ENCODE results near the gene DDX55.
"Not testable (repeated sequence)": the region's sequence is repeated elsewhere in the genome, so short reads cannot be mapped to it uniquely, and the experiment has no call there.

DDX55 gene

DNA sequence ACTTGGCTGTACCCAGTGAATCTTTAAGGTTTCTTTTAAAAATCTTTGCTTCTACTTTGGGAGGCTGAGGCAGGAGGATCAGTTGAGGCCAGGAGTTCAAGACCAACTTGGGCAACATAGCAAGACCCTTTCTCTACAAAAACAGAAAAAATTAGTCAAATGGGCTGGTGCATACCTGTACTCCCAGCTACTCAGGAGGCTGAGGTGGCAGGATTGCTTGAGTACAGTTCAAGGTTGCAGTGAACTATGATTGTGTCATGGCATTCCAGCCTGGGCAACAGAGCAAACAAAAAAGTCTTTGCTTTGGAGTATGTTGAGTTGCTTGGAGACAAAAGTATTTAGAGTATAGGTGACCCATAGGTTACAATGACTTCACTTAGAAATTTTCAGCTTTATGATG is 6.2 kb upstream of the DDX55 start:
- Mint-ChIP-seq H3K27me3 (no peaks in the 10 kb centered on the region), H3K4me3 (no peak overlapping the region), H3K9me3 (no peaks in the 10 kb centered on the region), H3K4me1 (peaks cover 25% of the 10 kb centered on the region), H3K36me3 (peaks cover 49% of the 10 kb centered on the region), H3K27ac (no peak overlapping the region)
- CTCF ChIA-PET: no interaction called here
- no peak for DNase-seq

DNA sequence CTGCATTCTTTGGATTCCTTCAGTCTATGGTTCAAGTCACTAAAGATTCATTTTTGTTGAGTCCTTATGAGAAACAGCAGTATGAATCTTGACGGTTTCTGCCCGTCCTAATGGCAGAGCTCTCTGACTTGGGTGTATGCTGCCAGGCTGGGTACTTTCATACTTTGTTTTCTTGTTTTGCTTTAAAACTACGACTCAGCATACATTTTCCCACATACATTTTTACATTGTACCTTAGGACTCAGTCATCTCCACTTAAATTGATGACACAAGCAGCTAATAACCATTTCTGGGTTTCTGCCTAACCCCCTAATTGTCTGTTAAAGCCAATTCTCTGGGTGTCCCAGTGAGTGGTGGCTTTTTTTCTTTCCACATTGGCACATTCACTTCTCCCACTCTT is 4.8 kb upstream of the DDX55 start:
- CTCF ChIA-PET: no interaction called here

DNA sequence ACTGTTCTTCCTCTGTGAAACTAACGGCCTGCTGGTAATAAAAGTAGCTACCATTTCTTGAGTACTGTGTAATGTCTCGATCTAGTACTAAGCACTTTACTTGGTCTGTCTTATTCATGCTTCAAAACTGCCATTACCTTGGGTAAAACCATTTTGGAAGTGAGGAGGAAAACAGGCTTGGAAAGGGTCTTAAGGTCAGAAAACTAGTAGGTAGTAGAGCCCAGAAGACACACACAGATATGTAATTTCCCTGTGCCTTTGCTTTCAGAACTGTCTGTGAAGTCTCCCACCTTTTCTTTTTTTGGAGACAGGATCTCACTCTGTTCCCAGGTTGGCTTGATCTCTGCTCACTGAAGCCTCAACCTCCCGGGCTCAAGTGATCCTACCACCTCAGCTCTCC is 3.4 kb upstream of the DDX55 start:
- Mint-ChIP-seq H3K4me1 (peaks cover 30% of the 10 kb centered on the region), H3K9me3 (no peaks in the 10 kb centered on the region), H3K36me3 (peaks cover 44% of the 10 kb centered on the region), H3K4me3 (no peak overlapping the region), H3K27ac (peak overlapping the region; percentile 25), H3K27me3 (no peaks in the 10 kb centered on the region)
- DNase-seq: no peak
- CTCF ChIA-PET: no interaction called here

More for the DNA sequence above, 4.8 kb upstream of the DDX55 start:
- peaks cover 25% of the 10 kb centered on the region for H3K4me1 Mint-ChIP-seq
- peaks cover 46% of the 10 kb centered on the region for H3K36me3 Mint-ChIP-seq
- no peaks in the 10 kb centered on the region for H3K27me3 Mint-ChIP-seq
- no peaks in the 10 kb centered on the region for H3K9me3 Mint-ChIP-seq
- no peak for DNase-seq
- H3K4me3 Mint-ChIP-seq: no peak overlapping the region
- H3K27ac Mint-ChIP-seq: peak overlapping the region; percentile 52

DNA sequence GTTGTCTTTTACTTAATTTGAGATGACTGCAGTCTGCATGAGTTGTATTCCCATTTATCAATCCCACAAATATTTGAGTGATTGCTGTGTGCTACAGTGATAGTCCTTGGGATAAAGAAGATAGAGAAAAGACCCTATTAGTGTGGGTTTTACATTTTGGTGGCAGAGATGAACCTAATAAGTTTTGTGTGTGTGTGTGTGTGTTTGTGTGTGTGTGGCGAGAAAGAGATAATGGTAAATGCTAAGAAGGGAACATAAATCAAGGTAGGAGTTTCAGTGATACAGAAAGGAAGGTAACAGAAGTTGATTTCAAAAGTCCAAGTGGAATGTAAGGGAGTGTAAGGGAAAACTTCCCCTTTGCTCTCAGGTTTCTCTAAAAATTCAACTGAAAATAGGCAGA is 2.6 kb upstream of the DDX55 start:
- CTCF ChIA-PET: no interaction called here
- no peak for DNase-seq
- Mint-ChIP-seq H3K27me3 (no peaks in the 10 kb centered on the region), H3K36me3 (peaks cover 45% of the 10 kb centered on the region), H3K4me3 (peak overlapping the region; percentile 48), H3K27ac (no peak overlapping the region), H3K9me3 (no peaks in the 10 kb centered on the region), H3K4me1 (peaks cover 33% of the 10 kb centered on the region)

DNA sequence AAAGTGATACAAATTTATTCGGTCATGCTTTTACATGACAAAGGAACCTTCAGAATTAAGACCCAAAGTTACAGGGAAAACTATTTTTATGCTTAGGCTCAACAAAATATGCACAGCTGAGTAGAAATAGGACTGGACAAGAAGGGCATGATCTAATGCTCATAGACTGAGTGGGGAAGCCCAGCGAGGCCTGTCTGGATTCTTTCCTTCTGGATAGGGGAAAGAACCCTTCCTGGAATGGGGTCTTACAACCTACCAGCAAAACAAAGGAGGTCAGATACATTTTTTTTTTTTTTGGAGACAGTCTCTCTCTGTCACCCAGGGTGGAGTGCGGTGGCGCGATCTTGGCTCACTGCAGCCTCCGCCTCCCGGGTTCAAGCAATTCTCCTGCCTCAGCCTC is 2.2 kb upstream of the DDX55 start:
- H3K4me1 Mint-ChIP-seq: peaks cover 35% of the 10 kb centered on the region
- H3K9me3 Mint-ChIP-seq: no peaks in the 10 kb centered on the region
- H3K36me3 Mint-ChIP-seq: peaks cover 47% of the 10 kb centered on the region
- H3K4me3 Mint-ChIP-seq: peak overlapping the region; percentile 48
- no peak for DNase-seq
- no peaks in the 10 kb centered on the region for H3K27me3 Mint-ChIP-seq
- CTCF ChIA-PET: no interaction called here
- H3K27ac Mint-ChIP-seq: no peak overlapping the region

DNA sequence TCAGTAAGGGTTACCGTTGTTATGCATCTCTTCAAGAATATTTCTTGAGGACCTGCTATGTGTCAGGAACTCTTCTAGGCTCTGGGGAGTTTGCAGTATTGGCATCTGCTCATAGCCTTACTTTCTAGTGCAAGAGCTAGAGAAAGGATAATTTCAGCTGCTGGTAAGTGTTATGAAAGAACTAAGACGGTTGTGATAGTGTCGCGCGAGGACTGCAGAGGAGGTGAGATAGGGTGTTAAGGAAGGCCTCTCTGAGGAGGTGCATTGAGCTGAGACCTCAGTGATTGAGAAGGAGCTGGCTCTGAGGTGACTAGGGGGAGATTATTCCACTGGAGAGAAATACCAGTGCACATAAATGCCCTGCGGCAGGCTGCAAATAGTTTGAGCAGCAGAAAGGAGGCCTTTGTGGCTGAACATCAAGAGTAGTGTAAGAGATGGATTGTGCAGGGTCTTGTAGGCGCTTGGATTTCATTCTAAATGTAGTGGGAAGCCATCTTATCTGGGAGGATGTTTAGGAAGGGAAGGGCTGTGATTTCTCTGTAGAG is 824 bp downstream of the DDX55 start:
- H3K36me3 Mint-ChIP-seq: peaks cover 42% of the 10 kb centered on the region
- CTCF ChIA-PET: interaction anchor here (0.9 to 1.3 kb wide), 3 partner anchors 16 to 334 kb away, joined by 3 to 4 read pairs (median 4); no protein-coding TSS in a partner anchor
- H3K4me1 Mint-ChIP-seq: peaks cover 46% of the 10 kb centered on the region
- H3K9me3 Mint-ChIP-seq: no peaks in the 10 kb centered on the region
- H3K27ac Mint-ChIP-seq: peak overlapping the region; percentile 91
- H3K4me3 Mint-ChIP-seq: peak overlapping the region; percentile 80
- H3K27me3 Mint-ChIP-seq: no peaks in the 10 kb centered on the region
- DNase-seq: peak; percentile 28

DNA sequence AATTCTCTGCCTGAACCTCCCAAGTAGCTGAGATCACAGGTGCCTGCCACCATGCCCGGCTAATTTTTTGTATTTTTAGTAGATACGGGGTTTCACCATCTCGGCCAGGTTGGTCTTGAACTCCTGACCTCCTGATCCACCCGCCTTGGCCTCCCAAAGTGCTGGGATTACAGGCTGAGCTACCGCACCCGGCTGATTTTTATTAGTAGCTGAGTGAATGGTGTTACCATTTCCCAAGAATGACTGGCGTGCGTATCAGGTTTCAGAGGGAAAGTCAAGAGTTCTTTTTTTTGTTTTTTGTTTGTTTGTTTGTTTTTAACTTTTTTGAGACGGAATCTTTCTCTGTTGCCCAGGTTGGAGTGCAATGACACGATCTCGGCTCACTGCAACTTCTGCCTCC is 1.6 kb downstream of the DDX55 start:
- CTCF ChIA-PET, DNase-seq, H3K27me3 Mint-ChIP-seq, H3K9me3 Mint-ChIP-seq, H3K27ac Mint-ChIP-seq: not testable (repeated sequence)
- Mint-ChIP-seq H3K4me3 (peak overlapping the region; percentile 41), H3K36me3 (peaks cover 47% of the 10 kb centered on the region), H3K4me1 (peaks cover 46% of the 10 kb centered on the region)

DNA sequence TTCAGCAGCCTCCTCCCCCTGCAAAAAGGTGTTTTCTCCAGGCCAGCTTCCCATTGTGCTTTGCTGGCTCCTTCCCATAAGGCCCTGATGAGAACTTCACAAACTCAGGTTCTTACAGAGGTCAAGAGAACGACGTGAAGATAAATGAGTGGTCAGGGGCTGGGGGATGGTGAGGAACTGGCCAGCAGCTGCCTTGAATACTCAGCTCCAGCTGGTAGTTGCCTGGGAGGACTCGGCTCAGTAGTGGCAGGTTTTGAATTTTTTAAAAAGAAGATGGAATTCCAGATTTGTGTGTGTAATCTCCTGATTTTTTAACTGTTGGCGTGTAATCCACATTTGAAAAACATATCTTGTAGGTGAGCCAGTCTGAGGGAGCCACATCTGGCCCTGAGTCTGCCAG is 5.9 kb downstream of the DDX55 start:
- no peak for DNase-seq
- Mint-ChIP-seq H3K27ac (no peak overlapping the region), H3K4me1 (peaks cover 21% of the 10 kb centered on the region), H3K4me3 (no peak overlapping the region), H3K36me3 (peaks cover 55% of the 10 kb centered on the region), H3K27me3 (no peaks in the 10 kb centered on the region), H3K9me3 (no peaks in the 10 kb centered on the region)
- CTCF ChIA-PET: no interaction called here

DNA sequence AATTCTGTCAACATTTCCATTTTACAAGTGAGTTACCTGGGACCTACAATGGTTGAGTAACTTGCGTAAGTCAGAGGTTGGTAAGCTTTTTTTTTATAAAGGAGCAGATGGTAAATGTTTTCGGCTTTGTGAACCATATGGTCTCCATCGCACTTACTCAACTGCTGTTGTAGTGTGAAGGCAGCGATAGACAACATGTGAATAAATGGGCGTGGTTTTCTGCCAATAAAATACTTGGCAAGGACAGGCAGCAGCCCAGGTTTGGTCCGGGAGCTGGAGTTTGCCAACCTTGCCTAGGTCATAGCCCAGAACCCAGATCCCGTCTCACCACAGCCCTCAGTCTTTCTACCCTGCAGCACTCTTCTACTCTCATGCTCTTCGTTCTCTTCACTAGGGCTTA is 6.3 kb downstream of the DDX55 start:
- H3K9me3 Mint-ChIP-seq: no peaks in the 10 kb centered on the region
- H3K4me1 Mint-ChIP-seq: peaks cover 17% of the 10 kb centered on the region
- H3K27me3 Mint-ChIP-seq: no peaks in the 10 kb centered on the region
- H3K4me3 Mint-ChIP-seq: no peak overlapping the region
- peaks cover 54% of the 10 kb centered on the region for H3K36me3 Mint-ChIP-seq
- no peak for DNase-seq
- CTCF ChIA-PET: no interaction called here
- no peak overlapping the region for H3K27ac Mint-ChIP-seq

DNA sequence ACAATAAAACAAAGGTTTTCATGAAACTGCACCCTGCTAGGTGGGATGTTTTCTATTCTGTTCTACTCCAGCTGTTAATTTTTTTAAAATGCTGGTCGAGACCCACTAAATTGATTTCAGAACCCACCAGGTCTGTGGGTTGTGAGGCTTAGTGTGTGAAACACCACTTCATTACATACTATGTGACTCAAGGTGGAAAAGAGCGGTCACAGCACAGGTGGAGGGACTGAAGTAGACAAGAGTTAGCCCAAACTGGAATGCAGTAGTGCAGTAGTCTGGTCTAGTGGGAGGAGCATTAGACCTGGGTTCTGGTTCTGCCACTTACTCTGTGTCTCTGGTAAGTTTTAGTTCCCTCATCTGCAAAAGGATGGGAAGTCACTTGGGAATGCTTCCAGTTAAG is 12.2 kb downstream of the DDX55 start:
- no peak overlapping the region for H3K4me3 Mint-ChIP-seq
- no peak for DNase-seq
- peaks cover 3% of the 10 kb centered on the region for H3K4me1 Mint-ChIP-seq
- H3K9me3 Mint-ChIP-seq: no peaks in the 10 kb centered on the region
- peaks cover 57% of the 10 kb centered on the region for H3K36me3 Mint-ChIP-seq
- H3K27me3 Mint-ChIP-seq: no peaks in the 10 kb centered on the region
- no peak overlapping the region for H3K27ac Mint-ChIP-seq
- CTCF ChIA-PET: no interaction called here

DNA sequence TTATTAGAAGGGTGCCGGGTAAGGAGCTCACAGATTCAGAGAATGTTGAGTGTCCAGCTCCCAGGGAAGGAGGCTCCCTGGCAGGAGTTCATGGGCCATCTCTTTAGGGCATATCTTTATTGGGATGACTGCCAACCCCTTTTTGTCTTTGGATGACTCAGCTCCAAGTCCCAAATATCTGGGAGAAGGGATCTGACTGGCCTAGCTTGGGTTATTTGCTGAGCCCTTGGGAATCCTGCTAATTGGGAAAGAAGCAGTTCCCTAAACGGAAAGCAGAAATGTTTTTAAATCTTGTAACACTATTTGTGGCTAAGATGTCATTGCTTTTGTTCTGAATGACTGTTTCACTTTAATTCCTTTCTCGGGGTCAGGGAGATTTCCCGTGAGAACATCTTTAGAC is 12.6 kb downstream of the DDX55 start:
- Mint-ChIP-seq H3K4me3 (no peak overlapping the region), H3K27ac (no peak overlapping the region), H3K36me3 (peaks cover 58% of the 10 kb centered on the region), H3K4me1 (peaks cover 3% of the 10 kb centered on the region), H3K27me3 (no peaks in the 10 kb centered on the region), H3K9me3 (no peaks in the 10 kb centered on the region)
- DNase-seq: no peak
- CTCF ChIA-PET: no interaction called here

DNA sequence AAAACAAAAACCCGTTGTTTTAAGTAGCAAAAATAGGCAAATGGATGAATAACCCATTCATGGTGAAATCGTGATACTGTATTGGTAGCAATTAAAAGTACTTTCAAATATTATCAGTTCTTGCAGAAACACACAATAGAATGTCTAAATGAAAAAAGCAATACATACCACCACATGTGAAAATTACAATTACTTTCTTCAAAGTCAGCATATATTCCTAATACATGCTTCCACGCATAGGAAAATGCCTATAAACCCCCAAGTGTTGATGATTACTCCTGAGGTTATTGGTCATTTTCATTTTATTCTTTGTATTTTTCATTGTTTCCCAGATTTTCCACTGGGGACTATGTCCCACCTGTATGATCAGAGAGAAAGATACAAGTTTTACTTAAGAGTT is 15.2 kb downstream of the DDX55 start:
- no peak overlapping the region for H3K27ac Mint-ChIP-seq
- no peaks in the 10 kb centered on the region for H3K27me3 Mint-ChIP-seq
- peaks cover 65% of the 10 kb centered on the region for H3K36me3 Mint-ChIP-seq
- H3K4me1 Mint-ChIP-seq: peaks cover 3% of the 10 kb centered on the region
- no peaks in the 10 kb centered on the region for H3K9me3 Mint-ChIP-seq
- CTCF ChIA-PET: no interaction called here
- H3K4me3 Mint-ChIP-seq: no peak overlapping the region
- no peak for DNase-seq

DNA sequence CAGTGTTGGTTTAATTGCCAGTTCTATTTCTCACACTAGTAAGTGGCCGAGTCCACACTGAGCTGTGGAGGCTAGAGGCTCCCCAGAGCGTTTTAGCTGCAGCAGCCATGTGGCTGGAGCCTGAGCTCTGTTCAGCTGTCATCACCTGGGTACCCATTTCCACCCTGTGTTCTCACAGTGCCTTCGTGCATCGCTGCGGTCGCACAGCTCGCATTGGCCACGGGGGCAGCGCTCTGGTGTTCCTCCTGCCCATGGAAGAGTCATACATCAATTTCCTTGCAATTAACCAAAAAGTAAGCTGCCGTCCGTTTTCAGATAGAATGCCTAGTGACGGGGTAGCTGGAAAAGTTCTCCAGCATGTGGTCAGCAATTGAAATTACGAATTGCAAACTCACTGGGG is 15.7 kb downstream of the DDX55 start:
- no peak overlapping the region for H3K4me3 Mint-ChIP-seq
- H3K9me3 Mint-ChIP-seq: no peaks in the 10 kb centered on the region
- H3K27ac Mint-ChIP-seq: no peak overlapping the region
- H3K36me3 Mint-ChIP-seq: peaks cover 64% of the 10 kb centered on the region
- DNase-seq: no peak
- peaks cover 3% of the 10 kb centered on the region for H3K4me1 Mint-ChIP-seq
- CTCF ChIA-PET: no interaction called here
- H3K27me3 Mint-ChIP-seq: no peaks in the 10 kb centered on the region

DNA sequence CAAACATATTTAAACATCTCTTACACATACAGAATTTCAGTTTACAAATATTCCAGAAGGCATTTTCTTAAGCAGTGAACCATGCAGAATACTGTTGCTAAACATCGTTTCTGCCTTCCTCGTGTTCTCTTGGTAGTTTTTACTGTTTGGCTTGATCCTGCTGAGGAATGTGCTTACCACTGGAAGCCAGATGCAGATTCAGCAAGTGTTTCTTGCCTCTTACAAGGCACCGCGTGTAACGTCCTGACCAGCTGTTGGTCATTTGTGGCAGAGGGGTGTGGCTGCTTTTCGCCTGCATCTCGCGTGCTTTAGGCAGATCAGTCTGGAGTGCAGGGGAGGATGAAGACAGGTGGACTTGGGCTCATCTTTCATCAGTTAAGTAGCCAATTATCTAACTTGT is 19.2 kb downstream of the DDX55 start:
- no peaks in the 10 kb centered on the region for H3K27me3 Mint-ChIP-seq
- peaks cover 55% of the 10 kb centered on the region for H3K36me3 Mint-ChIP-seq
- peaks cover 3% of the 10 kb centered on the region for H3K4me1 Mint-ChIP-seq
- no peak overlapping the region for H3K4me3 Mint-ChIP-seq
- no peak overlapping the region for H3K27ac Mint-ChIP-seq
- no peaks in the 10 kb centered on the region for H3K9me3 Mint-ChIP-seq
- CTCF ChIA-PET: interaction anchor here (0.6 to 0.9 kb wide), 2 partner anchors 9 to 314 kb away, joined by 3 to 4 read pairs; no protein-coding TSS in a partner anchor
- no peak for DNase-seq

DNA sequence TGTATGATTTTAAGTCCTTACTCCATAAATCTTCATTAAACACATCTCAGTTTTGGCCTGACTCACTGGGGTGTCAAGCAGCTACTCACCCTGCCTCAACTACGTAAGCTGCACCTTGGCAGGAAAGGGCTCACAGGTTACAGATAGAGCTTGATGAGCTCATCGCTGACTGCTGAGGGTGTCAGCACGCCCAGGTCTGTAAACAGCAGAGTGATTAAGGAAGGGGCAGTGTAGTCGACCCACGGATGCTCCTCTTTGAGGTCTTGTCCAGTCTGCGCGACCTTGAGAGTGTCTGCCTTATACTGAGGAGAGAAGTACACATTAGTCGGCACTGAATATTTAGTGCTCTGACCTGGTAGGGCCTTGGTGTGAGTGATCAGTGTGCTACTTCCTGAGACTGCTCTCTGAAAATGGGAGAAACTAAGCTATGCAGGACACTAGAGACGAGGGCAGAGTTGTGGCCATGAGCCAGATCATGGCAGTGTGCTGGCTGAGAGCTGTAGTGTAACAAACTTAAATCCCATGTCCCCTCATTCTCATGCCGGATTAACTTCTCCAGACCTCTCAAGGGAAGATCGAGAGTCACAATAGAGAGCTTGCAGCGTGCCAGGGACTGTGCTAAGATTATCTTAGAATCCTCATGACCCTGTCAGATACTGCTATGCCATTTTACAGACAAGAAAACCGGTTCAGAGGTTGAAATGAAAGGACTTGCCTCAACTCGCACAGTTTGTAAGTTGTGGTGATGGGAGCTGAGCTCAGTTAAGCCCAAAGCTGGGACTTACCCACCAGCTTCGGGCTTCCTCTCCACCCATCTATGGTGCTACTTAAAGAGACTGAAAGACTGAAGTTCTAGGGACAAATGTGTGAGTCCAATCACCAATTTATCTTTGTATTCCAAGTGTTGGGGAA is 20.0 kb downstream of the DDX55 start:
- Mint-ChIP-seq H3K4me3 (no peak overlapping the region), H3K4me1 (peaks cover 3% of the 10 kb centered on the region), H3K27ac (peak overlapping the region; percentile 69), H3K27me3 (no peaks in the 10 kb centered on the region), H3K36me3 (peaks cover 55% of the 10 kb centered on the region), H3K9me3 (no peaks in the 10 kb centered on the region)
- DNase-seq: no peak
- CTCF ChIA-PET: interaction anchor here (0.6 kb wide), 1 partner anchor 315 kb away, joined by 4 read pairs; no protein-coding TSS in a partner anchor
